HG03342 (cell line): ENCODE data around the gene AKR1B15.
"Not testable (repeated sequence)": the region's sequence is repeated elsewhere in the genome, so short reads cannot be mapped to it uniquely, and the experiment has no call there.

Source experiments
- ATAC-seq: cut with Tn5 transposase; IDR thresholded peaks from one replicate; pipeline ENCODE4 v1.9.1; 2021; ENCODE audit warnings: mild to moderate bottlenecking, moderate library complexity; ENCODE audit not compliant: unreplicated experiment

Gene AKR1B15

DNA sequence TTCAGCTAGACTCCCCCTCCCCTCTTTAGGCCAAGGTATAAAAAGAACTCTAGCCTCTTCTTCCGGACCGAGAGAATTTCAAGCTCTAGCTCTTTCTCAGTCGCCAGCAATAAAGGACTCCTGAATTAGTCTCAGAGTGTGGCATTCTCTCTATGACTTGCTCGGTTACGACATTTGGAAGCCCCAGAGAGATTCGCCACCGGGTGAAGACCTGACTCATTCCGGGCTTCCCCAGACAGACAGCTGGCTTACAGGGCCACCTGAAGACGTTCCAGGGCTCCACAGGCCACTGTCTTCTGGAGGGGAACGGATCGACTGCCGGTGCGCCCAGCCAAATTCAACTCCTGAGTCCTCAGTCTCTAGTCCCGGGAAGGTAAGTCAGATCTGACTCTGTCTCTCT lies at the start of gene AKR1B15:
AKR1B15 (plus strand) TSS at position 234 of the 400 bp plus-strand sequence. CDS start 15,510 bp downstream, outside the sequence.
- peak; percentile 94 for ATAC-seq

DNA sequence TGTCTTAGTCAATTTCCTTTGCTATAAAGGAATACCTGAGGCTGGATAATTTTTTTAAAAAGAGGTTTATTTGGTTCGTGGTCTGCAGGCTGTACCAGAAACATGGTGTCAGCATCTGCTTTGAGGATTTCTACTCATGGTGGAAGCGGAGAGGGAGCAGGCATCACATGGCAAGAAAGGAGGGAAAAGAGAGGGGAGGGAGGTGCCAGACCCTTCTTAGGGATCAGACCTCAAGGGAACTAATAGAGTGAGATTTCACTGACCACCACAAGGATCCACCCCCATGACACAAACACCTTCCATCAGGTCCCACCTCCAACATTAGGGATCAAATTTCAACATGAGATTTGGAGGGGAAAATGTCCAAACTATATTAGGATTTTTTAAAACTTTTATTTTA lies 48.5 kb upstream of the AKR1B15 start:
- ATAC-seq = no peak

DNA sequence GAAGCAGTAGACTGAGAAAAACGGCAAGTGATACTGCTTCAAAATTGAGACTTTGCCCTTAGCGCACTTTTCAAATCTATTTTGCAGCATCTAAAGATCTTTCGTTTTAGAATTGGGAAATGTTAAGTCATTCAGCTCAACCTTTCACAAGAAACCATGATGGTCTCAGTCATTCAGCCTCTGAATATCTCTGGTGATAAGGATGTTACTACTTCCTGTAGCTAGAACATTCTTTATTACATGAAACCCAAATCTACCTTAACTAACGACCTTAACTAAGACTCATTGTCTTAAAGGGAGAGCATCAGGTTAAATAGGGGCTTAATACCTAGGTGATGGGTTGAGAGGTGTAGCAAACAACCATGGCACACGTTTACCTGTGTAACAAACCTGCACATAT lies 47.9 kb upstream of the AKR1B15 start:
- no peak for ATAC-seq

DNA sequence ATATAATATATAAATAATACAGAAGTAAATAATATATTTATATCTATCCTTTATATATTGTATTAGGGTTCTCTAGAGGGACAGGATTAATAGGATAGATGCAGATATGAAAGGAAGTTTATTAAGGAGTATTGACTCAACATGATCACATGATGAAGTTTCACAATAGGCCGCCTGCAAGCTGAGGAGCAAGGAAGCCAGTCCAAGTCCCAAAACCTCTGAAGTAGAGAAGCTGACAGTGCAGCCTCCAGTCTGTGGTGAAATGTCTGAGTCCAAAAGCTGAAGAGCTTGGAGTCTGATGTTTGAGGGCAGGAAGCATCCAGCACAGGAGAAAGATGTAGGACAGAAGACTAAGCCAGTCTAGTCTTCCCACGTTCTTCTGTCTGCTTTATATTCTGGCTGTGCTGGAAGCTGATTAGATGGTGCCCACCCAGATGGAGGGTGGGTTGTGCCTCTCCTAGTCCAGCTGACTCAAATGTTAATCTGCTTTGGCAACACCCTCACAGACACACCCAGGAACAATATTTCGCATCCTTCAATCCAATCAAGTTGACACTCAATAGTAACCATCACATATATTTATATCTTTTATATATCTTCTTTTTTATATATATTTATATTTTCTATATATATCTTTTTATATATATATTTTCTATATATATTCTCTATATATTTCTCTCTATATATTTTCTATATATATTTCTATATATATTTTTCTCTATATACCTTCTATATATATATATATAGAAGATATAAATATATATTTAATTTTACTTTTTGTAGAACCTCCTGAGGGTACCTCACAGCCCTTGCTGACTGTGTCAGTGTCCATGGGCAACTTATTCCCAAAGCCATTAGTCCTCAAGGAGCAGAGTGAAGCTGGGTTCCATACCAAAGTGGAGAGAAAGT lies 46.2 kb upstream of the AKR1B15 start:
- ATAC-seq = no peak

DNA sequence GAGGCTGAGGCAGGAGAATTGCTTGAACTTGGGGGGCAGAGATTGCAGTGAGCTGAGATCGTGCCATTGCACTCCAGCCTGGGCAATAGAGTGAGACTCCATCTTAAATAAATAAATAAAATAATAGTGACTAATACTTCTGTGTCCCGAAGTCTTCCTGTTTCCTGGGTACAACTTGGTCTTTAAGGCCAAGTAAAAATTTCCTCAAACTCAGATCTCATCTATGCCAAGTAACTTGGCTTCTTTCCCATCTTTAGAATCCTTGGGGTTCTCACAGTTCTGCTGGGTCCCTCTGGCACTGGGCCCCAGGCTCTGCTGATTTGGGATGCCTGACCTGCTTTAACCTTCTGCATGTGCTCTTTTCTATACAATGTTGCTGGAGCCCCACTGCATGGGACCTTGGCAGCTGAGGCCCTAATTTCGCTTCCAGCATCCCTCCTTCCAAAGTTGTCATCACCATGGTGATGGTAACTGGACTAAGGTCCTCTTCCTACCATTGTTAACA lies 44.2 kb upstream of the AKR1B15 start:
- ATAC-seq = no peak

DNA sequence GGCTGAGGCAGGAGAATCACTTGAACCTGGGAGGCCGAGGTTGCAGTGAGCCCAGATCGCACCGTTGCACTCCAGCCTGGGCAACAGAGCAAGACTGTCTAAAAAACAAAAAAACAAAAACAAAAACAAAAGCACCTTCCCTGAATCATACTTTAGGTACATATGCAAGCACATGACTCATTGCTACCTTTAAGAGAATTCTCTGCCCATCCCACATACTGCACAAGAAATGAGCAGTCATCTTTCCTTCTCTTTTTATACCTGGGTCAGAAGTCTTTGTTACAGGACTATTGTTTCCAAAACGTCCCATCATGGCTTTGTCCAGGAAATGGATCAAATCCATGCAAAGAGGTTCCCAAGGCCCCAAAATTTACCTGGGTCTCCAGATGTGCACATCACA lies 43.1 kb upstream of the AKR1B15 start:
- no peak for ATAC-seq

DNA sequence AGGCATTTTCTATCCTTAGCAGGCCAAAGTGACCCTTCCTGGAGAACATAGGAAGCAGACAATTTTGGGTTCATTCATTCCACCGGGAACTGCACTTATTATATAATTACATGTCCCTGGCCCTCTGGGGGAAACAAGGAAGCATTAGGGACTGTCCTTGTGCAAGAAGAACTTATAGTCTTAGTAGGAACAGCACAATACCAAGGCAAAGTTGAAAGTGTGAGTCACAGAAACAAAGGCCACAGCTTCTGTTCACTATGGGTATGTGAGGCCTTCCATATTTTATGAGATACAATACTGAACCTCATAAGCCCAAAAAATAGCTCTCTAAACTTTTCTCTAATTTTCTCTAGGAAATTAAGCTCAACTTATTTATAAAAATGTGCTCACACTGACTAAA lies 39.9 kb upstream of the AKR1B15 start:
- ATAC-seq = no peak

DNA sequence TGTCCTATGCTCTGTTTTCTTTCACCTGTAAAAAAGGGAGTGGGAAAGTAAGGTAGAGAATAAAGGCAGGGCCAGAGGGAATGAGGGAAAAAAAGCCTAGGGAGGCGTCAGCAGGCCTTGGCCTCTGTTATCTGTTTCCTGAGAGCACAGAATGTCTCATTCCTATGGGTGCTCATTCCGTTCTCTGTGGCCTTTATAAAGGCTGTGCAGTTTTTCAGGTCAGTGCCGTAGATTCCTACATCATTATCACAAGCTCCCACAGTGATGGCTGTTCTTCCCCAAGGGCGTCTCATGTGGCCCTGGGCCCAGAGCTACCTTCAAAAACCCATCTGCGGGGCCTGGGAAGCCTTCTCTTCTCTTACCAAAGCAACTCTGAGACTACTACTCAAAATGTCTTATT lies 38.3 kb upstream of the AKR1B15 start:
- no peak for ATAC-seq

DNA sequence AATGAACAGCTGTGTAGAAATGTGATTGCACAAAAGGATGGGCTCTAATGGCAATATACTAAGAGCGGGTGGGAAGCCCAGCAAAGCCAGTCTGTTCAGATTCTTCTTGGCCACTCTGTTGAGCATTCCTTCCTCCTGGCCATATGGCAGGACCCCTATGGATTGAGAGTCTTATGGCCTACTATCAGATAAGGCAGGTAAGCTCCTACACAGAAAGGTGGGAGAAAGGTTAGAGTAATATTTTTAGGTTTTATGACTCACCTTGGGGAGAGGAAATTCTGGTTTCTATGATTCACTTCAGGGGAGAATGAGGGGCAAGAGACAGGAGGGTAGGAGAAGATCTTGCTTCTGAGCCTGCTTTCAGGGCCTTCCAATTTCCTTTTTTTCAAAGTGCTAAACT lies 36.6 kb upstream of the AKR1B15 start:
- no peak for ATAC-seq

DNA sequence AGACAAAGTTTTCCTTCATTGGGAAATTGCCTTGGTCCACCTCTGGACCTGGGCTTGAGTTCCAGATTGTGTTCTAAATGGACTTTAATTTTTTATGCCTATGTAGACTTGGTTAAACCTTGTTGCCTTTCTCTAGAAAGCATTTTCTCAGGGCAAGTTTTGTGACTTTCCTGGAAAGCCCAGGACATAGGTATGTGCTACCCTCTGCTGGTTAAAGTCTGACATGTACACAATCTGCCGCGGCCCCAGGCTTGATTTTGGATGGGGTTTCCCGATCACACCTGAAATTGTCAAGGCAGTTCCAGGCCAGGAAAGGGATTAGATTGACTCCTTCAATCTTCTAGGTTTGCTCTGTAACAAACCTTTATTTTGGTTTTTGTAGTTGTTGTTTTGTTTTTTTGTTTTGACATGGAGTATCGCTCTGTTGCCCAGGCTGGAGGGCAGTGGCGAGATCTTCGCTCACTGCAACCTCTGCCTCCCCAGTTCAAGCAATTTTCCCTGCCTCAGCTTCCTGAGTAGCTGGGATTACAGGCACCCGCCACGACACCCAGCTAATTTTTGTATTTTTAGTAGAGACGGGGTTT lies 35.6 kb upstream of the AKR1B15 start:
- ATAC-seq = peak; percentile 54

DNA sequence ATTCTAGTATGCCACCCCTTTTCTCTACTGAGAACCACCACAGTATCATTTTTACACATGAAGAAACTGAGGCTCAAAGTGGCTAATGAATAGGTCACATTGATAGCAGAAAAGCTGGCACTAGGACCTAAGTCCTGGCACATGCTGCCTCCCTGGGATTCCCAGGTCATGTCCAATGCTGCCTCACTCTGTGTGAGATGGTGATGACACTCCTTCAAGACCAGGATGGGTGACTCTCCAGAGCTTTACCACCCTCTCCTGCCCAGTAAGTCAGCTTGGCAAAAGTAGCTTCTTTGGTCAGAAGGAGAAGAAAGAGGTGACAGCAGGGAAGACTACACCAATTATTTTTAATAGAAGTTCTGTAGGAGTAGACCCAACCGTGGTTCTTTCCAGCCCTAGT lies 34.8 kb upstream of the AKR1B15 start:
- ATAC-seq = no peak

DNA sequence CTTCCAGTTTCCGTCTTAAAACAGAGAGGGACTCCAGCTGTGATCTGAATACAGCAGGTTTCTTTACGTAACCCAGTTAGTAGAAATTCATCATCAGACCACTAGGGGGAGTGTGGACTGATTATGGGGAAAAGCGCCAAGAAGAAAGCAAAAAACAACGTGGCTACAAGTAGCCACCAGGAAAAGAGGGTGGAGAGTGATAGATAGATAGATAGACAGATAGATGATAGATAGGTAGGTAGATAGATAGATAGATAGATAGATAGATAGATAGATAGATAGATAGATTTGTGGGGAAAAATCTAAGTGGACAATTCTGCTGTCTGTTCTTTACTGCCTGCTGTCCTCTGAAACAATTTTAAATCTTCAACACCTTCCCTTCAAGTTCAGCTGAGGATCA lies 34.2 kb upstream of the AKR1B15 start:
- ATAC-seq = peak; percentile 71

DNA sequence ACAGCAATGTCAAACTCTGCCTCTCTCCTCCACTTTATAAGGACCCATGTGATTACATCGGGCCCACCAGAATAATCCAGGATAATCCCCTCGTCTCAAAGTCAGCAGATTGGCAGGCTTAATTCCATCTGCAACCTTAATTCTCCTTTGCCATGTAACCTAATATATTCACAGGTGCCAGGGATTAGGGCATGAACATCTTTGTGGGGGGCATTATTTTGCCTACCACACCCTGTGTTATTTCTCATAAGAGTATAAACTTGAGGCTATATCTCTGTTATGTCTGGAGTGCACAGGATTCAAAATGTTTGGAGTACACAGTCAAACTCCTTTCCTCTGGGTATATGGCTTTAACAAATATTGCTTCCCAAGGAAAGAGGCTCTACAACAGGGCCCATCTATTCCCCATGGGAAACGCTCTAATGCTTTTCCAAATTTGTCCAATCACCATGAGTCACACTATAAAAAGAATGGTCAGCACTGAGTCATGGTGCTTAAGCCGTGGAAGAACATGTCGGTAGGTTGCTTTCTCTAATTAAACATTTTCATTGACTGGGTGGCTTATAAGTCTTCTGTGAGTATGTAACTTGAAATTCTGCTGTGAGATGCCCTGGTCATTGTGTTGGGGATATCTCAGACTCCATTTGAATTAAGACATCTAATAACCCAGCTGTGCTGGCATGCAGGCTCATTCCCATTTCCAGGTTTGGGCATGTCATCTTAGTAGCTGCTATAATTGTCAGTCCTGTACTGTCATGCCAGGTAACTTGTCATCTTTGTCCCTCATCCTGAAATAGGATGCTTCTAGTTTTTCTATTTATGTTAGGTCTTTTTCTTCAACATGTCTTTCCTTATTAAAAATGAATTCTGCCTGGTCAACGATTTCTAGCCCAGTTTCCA lies 33.1 kb upstream of the AKR1B15 start:
- ATAC-seq = no peak

DNA sequence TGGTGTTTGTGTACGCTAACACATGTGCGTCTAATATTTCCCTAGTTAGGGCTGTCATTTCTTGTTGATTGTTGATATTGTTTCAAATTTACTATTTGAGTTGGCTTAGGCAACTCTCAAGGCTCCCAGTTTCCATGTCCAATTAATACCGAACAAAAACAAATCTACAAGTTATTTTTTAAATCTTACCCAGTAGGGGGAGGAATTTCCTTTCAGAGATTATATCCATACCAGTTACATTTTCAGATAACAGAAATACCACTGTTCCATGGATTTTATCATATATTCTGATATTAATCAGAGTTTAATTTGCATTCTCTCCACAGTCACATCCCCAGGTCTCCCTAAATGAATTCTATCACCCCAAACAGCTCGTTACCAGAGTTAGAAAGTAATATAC lies 28.8 kb upstream of the AKR1B15 start:
- ATAC-seq = no peak

DNA sequence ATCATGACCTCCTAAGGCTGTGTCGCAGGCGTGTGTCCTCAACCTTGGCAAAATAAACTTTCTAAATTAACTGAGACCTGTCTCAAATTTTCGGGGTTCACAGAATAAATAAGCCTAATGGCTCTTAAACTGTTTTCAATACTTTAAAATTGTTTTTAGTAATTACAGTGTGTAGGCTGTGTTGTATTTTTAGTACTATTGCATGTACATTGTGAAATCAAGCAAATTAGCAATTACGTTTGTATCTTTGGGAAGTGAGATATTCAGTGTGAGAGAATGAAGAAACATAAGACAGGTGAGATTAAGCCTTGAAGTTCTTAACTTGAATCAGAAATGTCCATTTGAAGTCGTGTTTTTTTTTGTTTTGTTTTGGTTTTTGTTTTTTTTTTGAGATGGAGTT lies 26.3 kb upstream of the AKR1B15 start:
- ATAC-seq = no peak

DNA sequence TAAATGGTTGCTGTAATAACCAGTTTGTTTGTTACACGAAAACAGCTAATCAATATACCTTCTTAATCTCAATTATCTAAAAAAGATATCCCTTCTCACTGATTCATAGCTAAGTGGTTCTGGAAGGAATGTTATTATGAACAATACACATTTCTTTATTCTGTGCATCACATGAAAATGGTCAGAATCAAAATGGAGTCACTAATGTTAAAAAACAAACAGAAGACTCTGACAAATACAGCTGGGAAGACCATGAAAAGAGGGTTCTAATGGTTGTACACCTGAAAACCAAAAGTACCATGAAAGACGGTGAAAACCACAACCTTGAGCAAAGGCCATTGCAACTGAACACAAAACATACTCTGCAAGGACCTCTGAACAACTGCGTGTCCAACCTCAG lies 23.5 kb upstream of the AKR1B15 start:
- ATAC-seq = not testable (repeated sequence)

DNA sequence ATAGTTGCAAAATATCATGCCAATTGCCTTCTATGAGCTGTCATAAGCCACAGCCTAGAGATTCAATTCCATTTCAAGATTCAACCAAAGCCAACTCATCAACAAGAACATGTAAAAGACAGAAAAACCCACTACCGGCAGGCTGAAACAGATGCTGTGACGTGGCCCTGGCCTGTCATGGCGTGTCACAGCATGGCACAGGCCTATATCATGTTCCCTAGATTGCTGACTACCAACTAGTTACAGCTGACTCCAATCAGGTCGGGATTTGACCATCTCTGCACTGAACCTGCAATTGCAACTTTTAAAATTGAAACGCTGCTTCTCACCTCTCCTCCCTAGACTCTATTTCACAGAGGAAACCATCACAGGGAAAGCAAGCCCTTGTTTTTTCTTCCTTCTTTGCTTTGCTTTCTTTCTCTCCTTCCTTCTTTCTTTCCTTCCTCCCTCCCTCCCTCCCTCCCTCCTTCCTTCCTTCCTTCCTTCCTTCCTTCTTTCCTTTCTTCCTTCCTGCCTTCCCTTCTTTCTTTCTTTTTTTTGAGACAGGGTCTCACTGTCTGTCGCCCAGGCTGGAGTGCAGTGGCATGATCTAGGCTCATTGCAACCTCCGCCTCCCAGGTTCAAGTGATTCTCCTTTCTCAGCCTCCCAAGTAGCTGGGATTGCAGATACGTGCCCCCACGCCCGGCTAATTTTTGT lies 22.2 kb upstream of the AKR1B15 start:
- ATAC-seq = not testable (repeated sequence)

DNA sequence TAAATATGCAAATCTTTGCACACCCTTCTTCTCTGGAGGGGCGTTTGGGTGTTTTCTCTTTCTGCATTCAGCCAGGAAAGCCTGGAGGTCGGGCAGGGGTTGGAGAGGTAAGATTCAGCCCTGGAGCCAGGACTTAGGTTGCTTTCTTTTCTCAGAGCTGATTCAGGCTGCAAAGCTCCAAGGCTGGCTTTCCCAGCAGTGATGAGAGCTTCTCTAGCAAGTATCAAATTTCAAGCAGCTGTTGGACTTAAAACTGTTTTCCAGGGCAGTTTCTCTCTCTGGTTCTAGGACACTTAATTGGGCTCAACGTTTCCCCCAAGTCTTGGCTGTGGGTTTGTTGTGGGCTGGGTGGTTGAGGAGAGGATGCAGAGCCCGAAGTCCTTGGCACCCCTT lies 20.9 kb upstream of the AKR1B15 start:
- no peak for ATAC-seq

DNA sequence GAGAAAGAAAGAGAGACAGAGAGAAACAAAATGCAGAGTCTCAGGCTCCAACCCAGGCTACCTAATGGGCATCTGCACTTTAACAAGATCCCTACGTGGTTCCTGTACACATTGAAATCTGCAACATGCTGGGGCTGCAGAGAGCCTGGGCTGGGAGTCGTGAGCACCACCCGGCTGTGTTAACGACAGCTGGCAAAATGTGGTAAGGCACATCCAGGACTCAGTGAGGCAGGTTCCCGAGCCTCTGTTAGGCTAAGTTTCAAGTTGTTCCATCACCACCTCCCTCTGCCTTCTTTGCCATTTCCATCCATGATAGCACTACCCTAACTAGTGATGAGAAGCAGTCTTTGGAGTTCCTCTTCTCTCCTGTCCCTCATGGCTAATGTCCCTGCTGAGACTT lies 20.2 kb upstream of the AKR1B15 start:
- no peak for ATAC-seq

DNA sequence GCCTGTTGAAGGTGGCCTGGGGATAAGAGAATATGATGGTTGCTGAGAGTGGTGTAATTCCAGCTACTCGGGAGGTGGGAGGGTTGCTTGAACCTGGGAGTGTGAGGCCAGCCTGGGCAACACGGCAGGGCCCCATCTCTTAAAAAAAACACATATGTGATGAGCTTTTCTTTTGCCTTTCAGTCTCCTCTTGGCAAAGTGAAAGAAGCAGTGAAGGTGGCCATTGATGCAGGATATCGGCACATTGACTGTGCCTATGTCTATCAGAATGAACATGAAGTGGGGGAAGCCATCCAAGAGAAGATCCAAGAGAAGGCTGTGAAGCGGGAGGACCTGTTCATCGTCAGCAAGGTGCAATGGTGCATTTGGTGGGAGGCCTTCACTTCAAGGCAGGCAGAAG lies 18.4 kb upstream of the AKR1B15 start:
- ATAC-seq = no peak
